Activated CD4-positive, alpha-beta T cell treated with anti-CD3 and anti-CD28 coated beads, Interleukin-2, amount 50 U/mL, for 16 hours (primary cell): ENCODE measurements around the gene RFLNA.
"Not testable (repeated sequence)": the region's sequence is repeated elsewhere in the genome, so short reads cannot be mapped to it uniquely, and the experiment has no call there.

ENCODE experiments used
- DNase-seq: peaks from one replicate; pipeline ENCODE4 v3.0.0-alpha.2; 2020

Gene RFLNA

GRCh38 chr12:124321556-124322270 lies 26.8 kb downstream of the RFLNA start:
- no peak for DNase-seq

- DNase-seq, result no peak
Measured at GRCh38 chr12:124322271-124322998, 27.5 kb downstream of the RFLNA start.

GRCh38 chr12:124322999-124323328 lies 28.1 kb downstream of the RFLNA start:
- DNase-seq, result not testable (repeated sequence)

GRCh38 chr12:124323771-124324530 lies 29.1 kb downstream of the RFLNA start:
- DNase-seq, result no peak

- DNase-seq, result no peak
Measured at GRCh38 chr12:124324803-124325705, 30.2 kb downstream of the RFLNA start.

GRCh38 chr12:124326104-124326503 lies 31.2 kb downstream of the RFLNA start:
- no peak for DNase-seq

GRCh38 chr12:124326871-124327270 lies 32.0 kb downstream of the RFLNA start:
- DNase-seq, result no peak

GRCh38 chr12:124327362-124328043 lies 32.6 kb downstream of the RFLNA start:
- DNase-seq, result no peak

GRCh38 chr12:124328116-124328515 lies 33.2 kb downstream of the RFLNA start:
- DNase-seq, result no peak

- DNase-seq, result no peak
Measured at GRCh38 chr12:124328636-124329035, 33.7 kb downstream of the RFLNA start.

GRCh38 chr12:124332058-124332672 lies 37.3 kb downstream of the RFLNA start:
- DNase-seq, result no peak

- DNase-seq, result no peak
Measured at GRCh38 chr12:124332900-124333299, 38.0 kb downstream of the RFLNA start.

GRCh38 chr12:124333724-124334123 lies 38.8 kb downstream of the RFLNA start:
- DNase-seq, result no peak

GRCh38 chr12:124334266-124334665 lies 39.4 kb downstream of the RFLNA start:
- no peak for DNase-seq

GRCh38 chr12:124334976-124335375 lies 40.1 kb downstream of the RFLNA start:
- DNase-seq, result no peak

GRCh38 chr12:124335426-124336183 lies 40.7 kb downstream of the RFLNA start:
- DNase-seq, result no peak

- DNase-seq, result no peak
Measured at GRCh38 chr12:124336184-124336437, 41.2 kb downstream of the RFLNA start.

- no peak for DNase-seq
Measured at GRCh38 chr12:124336742-124337520, 42.0 kb downstream of the RFLNA start.

GRCh38 chr12:124337622-124338021 lies 42.7 kb downstream of the RFLNA start:
- DNase-seq, result no peak

GRCh38 chr12:124338448-124338847 lies 43.6 kb downstream of the RFLNA start:
- no peak for DNase-seq
